Measurements from ENCODE around the gene TBL2. TPM values are rescaled to one million over a fixed set of nuclear protein-coding genes. Genes with fewer than 3 reads are reported as not detected.

The TBL2 gene
- total and polyA plus RNA-seq, 11 donors: 3.5 to 27.3 (median 14.1) TPM

DNA sequence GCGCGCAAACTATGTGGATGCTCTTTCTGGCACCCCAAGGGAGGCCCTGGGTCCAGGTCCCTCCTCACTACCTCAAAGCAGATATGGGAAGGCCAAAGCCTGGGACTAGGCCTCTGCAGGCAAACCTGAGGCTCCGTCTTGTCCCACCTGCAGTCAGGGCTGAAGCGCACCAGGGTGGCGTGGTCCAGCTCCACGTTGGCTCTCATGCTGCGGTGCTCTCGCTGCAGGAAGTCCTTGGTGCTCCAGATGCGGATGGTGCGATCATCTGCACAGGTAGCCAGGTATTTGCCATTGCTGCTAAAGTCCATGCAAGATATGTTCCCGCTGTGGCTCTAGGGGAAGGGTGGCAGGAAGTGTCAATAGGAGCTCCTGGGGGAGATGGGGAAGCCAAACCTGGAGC, 4.6 kb downstream of the TBL2 start:
- Histone ChIP-seq H3K9me3 (no peaks in the 10 kb centered on the region), H3K4me1 (peaks cover 0 to 20% (median 11%) of the 10 kb centered on the region in 12 donors), H3K36me3 (peaks cover 0 to 75% (median 62%) of the 10 kb centered on the region in 9 donors), H3K27ac (no peak overlapping the region), H3K27me3 (no peaks in the 10 kb centered on the region), H3K4me3 (no peak overlapping the region)
- DNase-seq (peak in 1 of 5 donors; percentile 12), ATAC-seq (no peak)
- intact Hi-C loops (cut with DNase I): loop anchor here in 1 of 10 donors (10.0 kb wide), 1 partner anchor 49 kb away; the partner anchor contains the start of gene BAZ1B
- WGBS, 4 donors: 95 to 100% (median 97%) methylated on average over 3 to 11 of the region's 11 CpGs
- TF ChIP-seq POLR2A (IDR thresholded peaks at IDR 0.05): no peak
- TF ChIP-seq, protein P1, sequence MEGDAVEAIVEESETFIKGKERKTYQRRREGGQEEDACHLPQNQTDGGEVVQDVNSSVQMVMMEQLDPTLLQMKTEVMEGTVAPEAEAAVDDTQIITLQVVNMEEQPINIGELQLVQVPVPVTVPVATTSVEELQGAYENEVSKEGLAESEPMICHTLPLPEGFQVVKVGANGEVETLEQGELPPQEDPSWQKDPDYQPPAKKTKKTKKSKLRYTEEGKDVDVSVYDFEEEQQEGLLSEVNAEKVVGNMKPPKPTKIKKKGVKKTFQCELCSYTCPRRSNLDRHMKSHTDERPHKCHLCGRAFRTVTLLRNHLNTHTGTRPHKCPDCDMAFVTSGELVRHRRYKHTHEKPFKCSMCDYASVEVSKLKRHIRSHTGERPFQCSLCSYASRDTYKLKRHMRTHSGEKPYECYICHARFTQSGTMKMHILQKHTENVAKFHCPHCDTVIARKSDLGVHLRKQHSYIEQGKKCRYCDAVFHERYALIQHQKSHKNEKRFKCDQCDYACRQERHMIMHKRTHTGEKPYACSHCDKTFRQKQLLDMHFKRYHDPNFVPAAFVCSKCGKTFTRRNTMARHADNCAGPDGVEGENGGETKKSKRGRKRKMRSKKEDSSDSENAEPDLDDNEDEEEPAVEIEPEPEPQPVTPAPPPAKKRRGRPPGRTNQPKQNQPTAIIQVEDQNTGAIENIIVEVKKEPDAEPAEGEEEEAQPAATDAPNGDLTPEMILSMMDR (IDR thresholded peaks at IDR 0.05): no peak

DNA sequence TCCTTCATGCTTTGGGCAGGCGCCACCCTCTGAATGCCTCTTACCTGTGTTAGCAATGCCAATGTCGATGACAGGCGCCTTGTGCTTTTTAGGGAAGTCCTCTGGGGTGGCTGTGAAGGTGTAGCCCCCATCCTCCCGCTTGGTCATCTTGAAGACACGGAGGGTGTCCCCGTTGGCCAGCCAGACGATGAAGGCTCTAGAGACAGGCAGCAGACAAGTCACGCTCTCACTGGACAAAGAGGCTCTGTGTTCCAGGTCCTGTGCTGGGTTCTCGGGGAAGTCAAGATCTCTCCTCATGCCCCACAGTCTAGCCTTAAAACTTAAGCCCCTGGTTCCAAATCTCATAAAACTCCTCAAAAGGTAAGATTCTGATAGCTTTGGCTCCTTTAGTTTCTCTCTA, 5.1 kb downstream of the TBL2 start:
- no peaks in the 10 kb centered on the region for H3K9me3 ChIP-seq
- intact Hi-C loops (cut with DNase I): loop anchor here in 1 of 10 donors (10.0 kb wide), 1 partner anchor 48 kb away; the partner anchor contains the start of gene BAZ1B
- TF ChIP-seq, protein P1 (IDR thresholded peaks at IDR 0.05): no peak
- TF ChIP-seq POLR2A (IDR thresholded peaks at IDR 0.05): no peak
- ATAC-seq (no peak), DNase-seq (no peak)
- H3K27ac ChIP-seq: no peak overlapping the region
- peaks cover 0 to 20% (median 11%) of the 10 kb centered on the region in 12 donors for H3K4me1 ChIP-seq
- peaks cover 0 to 80% (median 62%) of the 10 kb centered on the region in 9 donors for H3K36me3 ChIP-seq
- no peaks in the 10 kb centered on the region for H3K27me3 ChIP-seq
- H3K4me3 ChIP-seq: no peak overlapping the region
- WGBS, 4 donors: 91 to 96% (median 93%) methylated on average over 9 of the region's 9 CpGs

GRCh38 chr7:73572767-73573186, 5.6 kb downstream of the TBL2 start:
- no peak overlapping the region for H3K27ac ChIP-seq
- no peak overlapping the region for H3K4me3 ChIP-seq
- H3K36me3 ChIP-seq: peaks cover 0 to 80% (median 62%) of the 10 kb centered on the region in 9 donors
- ATAC-seq: no peak
- intact Hi-C loops (cut with DNase I): loop anchor here in 1 of 10 donors (10.0 kb wide), 1 partner anchor 48 kb away; the partner anchor contains the start of gene BAZ1B
- TF ChIP-seq POLR2A (IDR thresholded peaks at IDR 0.05): no peak
- TF ChIP-seq, protein P1 (IDR thresholded peaks at IDR 0.05): no peak
- H3K27me3 ChIP-seq: no peaks in the 10 kb centered on the region
- 61 to 76% (median 65%) methylated on average over 4 to 6 of the region's 6 CpGs for WGBS, 4 donors
- no peaks in the 10 kb centered on the region for H3K9me3 ChIP-seq
- no peak for DNase-seq
- H3K4me1 ChIP-seq: peaks cover 0 to 17% (median 10%) of the 10 kb centered on the region in 12 donors

GRCh38 chr7:73570977-73571376, 7.4 kb downstream of the TBL2 start:
- Histone ChIP-seq H3K4me3 (no peak overlapping the region), H3K9me3 (no peaks in the 10 kb centered on the region), H3K4me1 (peaks cover 0 to 5% (median 0%) of the 10 kb centered on the region in 12 donors), H3K27me3 (no peaks in the 10 kb centered on the region), H3K36me3 (peaks cover 0 to 73% (median 62%) of the 10 kb centered on the region in 9 donors), H3K27ac (no peak overlapping the region)
- 88 to 95% (median 93%) methylated on average over 10 of the region's 10 CpGs for WGBS, 4 donors
- intact Hi-C loops (cut with DNase I): loop anchor here in 1 of 10 donors (10.0 kb wide), 1 partner anchor 46 kb away; the partner anchor contains the start of gene BAZ1B
- ATAC-seq (no peak), DNase-seq (no peak)
- TF ChIP-seq POLR2A (IDR thresholded peaks at IDR 0.05): no peak
- TF ChIP-seq, protein P1 (IDR thresholded peaks at IDR 0.05): no peak

All from heart left ventricle (tissue), 16 donors.